Measurements from ENCODE around the gene ANTXR1. TPM values are rescaled to one million over a fixed set of nuclear protein-coding genes. Genes with fewer than 3 reads are reported as not detected.

The ANTXR1 gene
- total RNA-seq, 1 experiment from 2014 or later = 25.7 TPM

DNA sequence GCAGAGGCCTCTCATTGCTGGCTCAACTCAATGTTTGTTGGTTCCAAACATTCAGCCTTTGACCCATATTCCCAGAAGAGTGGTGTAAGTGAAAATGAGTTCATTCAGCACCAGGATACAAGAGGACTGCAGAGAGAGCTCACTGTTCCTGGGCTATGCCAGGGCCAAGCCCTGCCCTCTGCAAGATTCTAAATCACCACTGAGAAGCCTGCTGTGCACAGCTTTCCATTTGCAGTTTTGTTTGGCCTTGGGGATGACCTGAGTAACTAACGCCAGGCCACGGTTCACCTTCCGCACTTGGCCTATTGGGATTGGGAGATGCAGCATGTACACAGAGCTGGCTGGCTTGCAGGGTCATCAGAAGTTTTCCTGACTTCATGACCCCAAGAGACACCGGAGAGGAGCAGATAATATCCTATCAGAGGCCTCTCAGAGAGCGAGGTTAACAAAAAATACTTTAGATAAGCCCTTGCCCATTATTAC is 25.9 kb upstream of the ANTXR1 start:
- DNase-seq (ENCODE audit: low read depth, low spot score) (no peak), ATAC-seq (no peak)
- no peaks in the 10 kb centered on the region for H4K20me1 ChIP-seq (ENCODE audit: insufficient read depth)
- H3K4me2 ChIP-seq (ENCODE audit: low read length) = no peak overlapping the region
- H3K27ac ChIP-seq (ENCODE audit: low read depth, low read length) = no peak overlapping the region
- H3K27me3 ChIP-seq (ENCODE audit: insufficient read depth, low read length) = no peaks in the 10 kb centered on the region
- ChIA-PET RAD21 (ENCODE audit: low non-redundant PET in 1 of 2, low total read pairs in 2 of 2, uncharacterized antibody in 2 of 2, unreplicated experiment in 2 of 2) (no interaction called here), CTCF (no interaction called here), POLR2A (no interaction called here)
- H3K4me3 ChIP-seq (replicated peaks in 1 of 2; ENCODE audit: low read depth in 1 of 2, low read length in 2 of 2) = no peak overlapping the region
- H3K9me3 ChIP-seq (ENCODE audit: control insufficient read depth in 1 of 2, insufficient read depth in 1 of 2, low read depth in 1 of 2, low read length in 2 of 2) = no peaks in the 10 kb centered on the region
- TF ChIP-seq CBX3 (IDR thresholded peaks at IDR 0.05; ENCODE audit: low read depth) (no peak), SRF (IDR thresholded peaks at IDR 0.05; ENCODE audit: low read depth) (no peak), RAD21 (IDR thresholded peaks at IDR 0.05; ENCODE audit: low read depth) (no peak), REST (IDR thresholded peaks at IDR 0.05; ENCODE audit: low read depth) (no peak), ELF1 (IDR thresholded peaks at IDR 0.05; ENCODE audit: borderline replicate concordance, low read depth) (no peak), EZH2 (IDR thresholded peaks at IDR 0.05) (no peak), POLR2A (IDR thresholded peaks at IDR 0.05; ENCODE audit: borderline replicate concordance, extremely low read depth, insufficient read depth, insufficient read length) (no peak)
- TF ChIP-seq, protein P1, sequence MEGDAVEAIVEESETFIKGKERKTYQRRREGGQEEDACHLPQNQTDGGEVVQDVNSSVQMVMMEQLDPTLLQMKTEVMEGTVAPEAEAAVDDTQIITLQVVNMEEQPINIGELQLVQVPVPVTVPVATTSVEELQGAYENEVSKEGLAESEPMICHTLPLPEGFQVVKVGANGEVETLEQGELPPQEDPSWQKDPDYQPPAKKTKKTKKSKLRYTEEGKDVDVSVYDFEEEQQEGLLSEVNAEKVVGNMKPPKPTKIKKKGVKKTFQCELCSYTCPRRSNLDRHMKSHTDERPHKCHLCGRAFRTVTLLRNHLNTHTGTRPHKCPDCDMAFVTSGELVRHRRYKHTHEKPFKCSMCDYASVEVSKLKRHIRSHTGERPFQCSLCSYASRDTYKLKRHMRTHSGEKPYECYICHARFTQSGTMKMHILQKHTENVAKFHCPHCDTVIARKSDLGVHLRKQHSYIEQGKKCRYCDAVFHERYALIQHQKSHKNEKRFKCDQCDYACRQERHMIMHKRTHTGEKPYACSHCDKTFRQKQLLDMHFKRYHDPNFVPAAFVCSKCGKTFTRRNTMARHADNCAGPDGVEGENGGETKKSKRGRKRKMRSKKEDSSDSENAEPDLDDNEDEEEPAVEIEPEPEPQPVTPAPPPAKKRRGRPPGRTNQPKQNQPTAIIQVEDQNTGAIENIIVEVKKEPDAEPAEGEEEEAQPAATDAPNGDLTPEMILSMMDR (IDR thresholded peaks at IDR 0.05 in 2 of 3, conservative IDR thresholded peaks at IDR 0.05 in 1 of 3; ENCODE audit: borderline replicate concordance in 1 of 3, insufficient read depth in 1 of 3, low read depth in 2 of 3, low read length in 2 of 3) = no peak
- TF ChIP-seq, protein P2, sequence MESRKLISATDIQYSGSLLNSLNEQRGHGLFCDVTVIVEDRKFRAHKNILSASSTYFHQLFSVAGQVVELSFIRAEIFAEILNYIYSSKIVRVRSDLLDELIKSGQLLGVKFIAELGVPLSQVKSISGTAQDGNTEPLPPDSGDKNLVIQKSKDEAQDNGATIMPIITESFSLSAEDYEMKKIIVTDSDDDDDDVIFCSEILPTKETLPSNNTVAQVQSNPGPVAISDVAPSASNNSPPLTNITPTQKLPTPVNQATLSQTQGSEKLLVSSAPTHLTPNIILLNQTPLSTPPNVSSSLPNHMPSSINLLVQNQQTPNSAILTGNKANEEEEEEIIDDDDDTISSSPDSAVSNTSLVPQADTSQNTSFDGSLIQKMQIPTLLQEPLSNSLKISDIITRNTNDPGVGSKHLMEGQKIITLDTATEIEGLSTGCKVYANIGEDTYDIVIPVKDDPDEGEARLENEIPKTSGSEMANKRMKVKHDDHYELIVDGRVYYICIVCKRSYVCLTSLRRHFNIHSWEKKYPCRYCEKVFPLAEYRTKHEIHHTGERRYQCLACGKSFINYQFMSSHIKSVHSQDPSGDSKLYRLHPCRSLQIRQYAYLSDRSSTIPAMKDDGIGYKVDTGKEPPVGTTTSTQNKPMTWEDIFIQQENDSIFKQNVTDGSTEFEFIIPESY (IDR thresholded peaks at IDR 0.05; ENCODE audit: extremely low read depth, insufficient replicate concordance, low read length) = no peak
- no peaks in the 10 kb centered on the region for H3K4me1 ChIP-seq (ENCODE audit: control insufficient read depth in 1 of 2, insufficient read depth in 2 of 2, low read length in 2 of 2)
- BruUV-seq (replicated peaks) = no TSS peak
- H3K79me2 ChIP-seq (ENCODE audit: insufficient read depth, low read length) = no peaks in the 10 kb centered on the region
- no peak overlapping the region for H2AFZ ChIP-seq (ENCODE audit: low read depth, low read length, poor library complexity, severe bottlenecking)
- H3K36me3 ChIP-seq (ENCODE audit: control insufficient read depth in 1 of 2, insufficient read depth in 2 of 2, low read length in 2 of 2) = no peaks in the 10 kb centered on the region
- no peak overlapping the region for H3K9ac ChIP-seq (ENCODE audit: low read length)
- intact Hi-C loops (cut with micrococcal nuclease) = no loop called here
- no peaks in the 10 kb centered on the region for H3K9me2 ChIP-seq (ENCODE audit: insufficient read depth)

Measured in HCT116 (cell line).